GM12892 (cell line): Measurements from ENCODE around the gene LYVE1.

ENCODE experiments used
- DNase-seq: peaks from one replicate; pipeline ENCODE4 v3.0.0; 2011; ENCODE audit not compliant: insufficient read length
- FAIRE-seq: peaks from 2 replicates; lab custom pipeline; 2011; peaks lifted over from hg19 to GRCh38; lab: Jason Lieb, UNC
- POLR2A ChIP-seq: IDR thresholded peaks from 2 replicates; pipeline ENCODE4 v1.6.1; 2011; ENCODE audit warnings: low read depth, low read length, control low read depth
- POLR2AphosphoS5 ChIP-seq: IDR thresholded peaks from 2 replicates; pipeline ENCODE4 v1.6.1; 2011; ENCODE audit warnings: low read depth, low read length, control low read depth
- TAF1 ChIP-seq: IDR thresholded peaks from 2 replicates; pipeline ENCODE4 v1.6.1; 2011; ENCODE audit warnings: low read depth, mild to moderate bottlenecking, control low read depth, low read length, borderline replicate concordance

LYVE1 gene

DNA sequence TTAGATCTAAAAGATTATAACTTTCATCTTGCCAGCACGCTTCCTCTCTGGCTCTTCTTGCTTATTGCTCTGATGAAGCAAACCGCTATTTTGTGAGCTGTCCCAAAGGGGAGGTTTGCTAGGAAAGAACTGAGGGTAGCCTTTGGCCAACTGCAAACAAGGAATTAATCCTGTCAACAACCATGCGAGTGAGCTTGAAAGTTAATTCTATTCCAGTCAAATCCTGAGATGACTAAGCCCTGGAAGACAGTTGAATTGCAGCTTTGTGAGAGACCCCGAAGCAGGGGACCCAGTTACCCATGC lies 17.2 kb downstream of the LYVE1 start:
- TF ChIP-seq POLR2A (no peak), POLR2AphosphoS5 (no peak), TAF1 (no peak)
- DNase-seq (no peak), FAIRE-seq (peak; percentile 62)

DNA sequence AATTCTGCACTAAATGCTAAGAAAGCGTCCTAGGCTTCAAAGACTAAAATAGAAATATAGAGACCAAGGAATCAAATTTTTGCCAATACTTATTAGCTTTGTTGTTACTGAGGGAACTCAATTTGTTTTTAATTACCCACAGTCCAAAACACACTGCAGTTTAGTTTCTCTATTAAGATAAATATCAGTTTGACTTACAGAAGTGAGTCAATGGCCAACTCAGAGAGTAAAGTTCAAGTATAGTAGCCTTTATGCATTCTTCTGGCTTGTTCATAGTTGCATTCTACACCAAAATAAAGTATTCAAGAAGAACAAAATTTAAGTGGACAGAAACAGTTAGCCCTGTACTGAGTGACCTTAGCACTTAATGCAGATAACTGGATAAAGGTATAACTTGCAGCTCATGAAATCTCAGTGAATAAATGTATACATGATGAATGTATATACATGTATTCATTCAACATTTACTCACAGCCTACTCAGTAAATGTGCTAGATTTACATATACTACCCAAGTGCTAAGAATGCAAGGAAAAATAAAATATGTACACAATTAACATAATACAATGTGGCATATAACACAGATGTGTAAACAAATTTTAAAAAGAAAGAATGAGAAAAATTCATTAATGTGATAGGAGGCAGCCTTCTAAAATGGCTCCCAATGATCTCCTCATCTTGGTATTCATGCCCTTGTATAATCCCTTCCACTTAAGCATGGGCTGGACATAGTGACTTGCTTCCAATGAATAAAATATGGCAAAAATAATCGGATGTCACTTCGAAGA lies 17.8 kb downstream of the LYVE1 start:
- DNase-seq = no peak
- TF ChIP-seq POLR2AphosphoS5 (no peak), TAF1 (no peak), POLR2A (no peak)
- peak; percentile 24 for FAIRE-seq

DNA sequence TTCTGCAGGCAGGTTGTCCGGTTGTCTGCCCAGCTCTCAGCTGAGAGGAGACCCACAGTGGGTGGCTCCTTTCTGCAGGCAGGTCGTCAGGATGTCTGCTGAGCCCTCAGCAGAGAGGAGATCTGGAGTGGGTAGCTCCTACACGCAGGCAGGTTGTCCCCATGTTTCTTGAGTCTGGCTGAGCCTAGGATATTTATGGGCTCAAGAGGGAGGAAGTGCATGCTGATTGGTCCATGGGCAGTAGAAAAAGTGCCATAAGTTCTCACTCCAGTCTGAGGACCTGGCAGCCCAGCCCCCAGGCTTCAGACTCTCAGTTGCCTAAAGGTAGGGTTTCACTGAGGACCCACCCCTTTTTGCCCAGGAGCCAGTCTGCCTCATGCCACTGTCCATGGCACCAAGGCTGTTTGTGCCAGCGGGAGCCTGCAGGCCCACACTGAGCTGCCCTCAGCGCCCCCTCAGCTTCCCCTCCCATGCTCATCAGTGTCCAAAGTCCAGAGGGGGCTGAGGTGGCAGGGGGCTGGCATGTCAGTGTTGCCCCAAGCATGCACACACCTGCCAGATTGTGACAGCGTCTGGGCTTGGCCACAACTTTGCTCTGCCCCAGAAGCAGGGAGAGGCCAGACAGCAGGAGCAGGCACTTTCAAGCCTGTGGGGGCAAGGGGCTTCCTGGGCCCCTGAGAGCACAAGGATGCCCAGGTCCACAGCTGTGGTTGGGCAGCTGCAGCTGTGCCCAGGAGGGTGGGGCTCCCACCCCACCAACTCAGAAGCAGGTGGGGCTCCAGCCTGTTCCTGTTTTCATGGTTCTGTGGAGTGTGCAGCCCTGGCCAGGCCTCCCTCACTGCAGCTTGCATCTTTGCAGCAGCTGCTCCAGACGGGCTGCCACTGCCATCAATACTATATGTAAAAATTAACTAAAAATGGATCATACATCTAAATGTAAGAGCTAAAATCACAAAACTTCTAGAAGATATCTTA lies 23.7 kb downstream of the LYVE1 start:
- TF ChIP-seq TAF1 = no peak
- no peak for FAIRE-seq

DNA sequence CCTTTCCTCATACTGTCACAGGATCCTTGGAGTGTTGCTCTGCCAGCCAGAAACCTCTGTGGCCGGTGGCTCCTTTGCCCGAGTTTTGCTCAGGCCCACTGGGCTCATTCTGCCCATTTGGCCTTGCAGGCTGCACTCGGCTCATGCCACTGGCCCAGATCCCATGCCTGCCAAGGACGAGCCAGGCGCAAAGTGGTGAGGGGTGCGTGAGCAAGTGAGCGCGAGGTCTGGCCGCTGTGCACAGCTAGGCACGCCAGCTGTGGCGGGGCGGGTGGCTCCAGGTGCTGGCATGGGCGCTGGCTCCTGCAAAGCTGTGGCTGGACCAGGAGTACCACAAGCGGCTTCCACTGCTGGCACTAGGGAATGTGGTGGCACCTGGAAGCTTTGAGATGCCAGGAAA lies 24.7 kb downstream of the LYVE1 start:
- DNase-seq (no peak), FAIRE-seq (no peak)
- TF ChIP-seq POLR2A (no peak), TAF1 (no peak), POLR2AphosphoS5 (no peak)

More for the DNA sequence above, 23.7 kb downstream of the LYVE1 start:
- no peak for DNase-seq

DNA sequence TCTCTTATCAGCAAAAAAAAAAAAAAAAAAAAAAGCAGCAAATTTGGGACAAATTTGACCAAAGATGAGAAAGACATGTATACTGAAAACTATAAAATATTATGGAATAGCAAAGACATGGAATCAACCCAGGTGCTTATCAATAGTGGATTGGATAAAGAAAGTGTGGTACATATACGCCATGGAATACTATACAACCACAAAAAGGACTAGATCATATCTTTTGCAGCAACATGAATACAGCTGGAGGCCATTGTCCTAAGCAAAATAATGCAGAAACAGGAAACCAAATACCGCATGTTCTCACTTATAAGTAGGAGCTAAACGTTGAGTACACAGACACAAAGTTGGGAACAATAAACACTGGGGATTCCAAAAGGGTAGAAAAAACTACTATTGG lies 25.7 kb downstream of the LYVE1 start:
- TF ChIP-seq POLR2A = no peak
- no peak for TF ChIP-seq TAF1
- TF ChIP-seq POLR2AphosphoS5 = no peak
- FAIRE-seq (no peak), DNase-seq (no peak)

DNA sequence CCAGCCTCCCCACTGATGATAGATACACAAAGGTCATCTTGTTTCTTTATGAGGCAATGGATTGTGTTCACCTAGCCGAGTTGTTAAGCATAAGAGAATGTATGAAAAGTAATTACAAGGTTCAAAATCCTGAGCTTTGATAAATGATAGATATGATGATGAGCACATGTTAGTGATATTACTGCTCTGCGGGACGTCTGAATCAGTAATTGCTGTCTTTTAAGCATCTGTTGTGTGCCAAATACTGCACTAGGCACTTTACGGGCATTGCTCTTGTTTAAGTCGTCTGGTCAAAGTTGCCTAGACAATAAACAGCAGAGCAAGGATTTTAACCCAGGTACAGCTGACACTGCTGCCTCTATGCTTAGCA lies 26.9 kb downstream of the LYVE1 start:
- DNase-seq (no peak), FAIRE-seq (no peak)
- TF ChIP-seq TAF1 (no peak), POLR2AphosphoS5 (no peak), POLR2A (no peak)

DNA sequence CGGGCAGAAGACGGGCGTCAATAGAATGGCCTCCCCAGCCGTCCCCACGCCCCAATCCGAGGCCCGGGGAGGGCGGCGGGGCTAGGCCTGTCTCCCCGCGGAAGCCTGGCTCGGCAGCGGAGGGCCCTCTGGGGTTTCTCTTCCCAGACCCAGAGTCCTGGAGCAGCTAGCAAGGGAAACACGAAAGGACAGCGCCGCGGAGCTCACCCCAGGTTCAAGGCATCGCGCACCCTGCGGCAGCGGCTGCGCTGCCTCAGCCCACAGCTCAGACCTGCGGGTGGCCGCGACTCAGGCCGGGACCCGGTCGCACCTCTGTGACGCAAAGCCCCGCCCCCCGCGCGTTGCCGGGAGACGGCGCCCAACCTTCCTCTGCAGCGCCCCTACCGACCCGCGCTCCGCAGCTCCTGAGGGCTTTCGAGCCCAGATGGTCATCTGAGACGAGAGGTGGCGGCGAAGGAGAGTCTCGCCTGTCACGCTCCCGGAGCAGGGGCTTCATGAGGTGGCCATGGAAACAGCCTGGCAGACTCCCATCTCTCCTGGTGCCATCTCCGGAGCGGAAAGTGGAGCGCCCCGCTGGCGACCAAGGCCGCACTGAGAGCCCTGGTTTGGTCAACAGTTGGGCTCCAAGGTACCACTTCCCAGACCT lies 27.4 kb downstream of the LYVE1 start, which contains the start of gene RNF141:
TSS of gene RNF141 (minus strand) at position 273 of the 646 bp plus-strand sequence. CDS start 7,029 bp downstream, outside the sequence.
- FAIRE-seq = peak; percentile 100
- peak; percentile 90 for DNase-seq
- TF ChIP-seq TAF1 (peak; percentile 62; the same call in 1 of the 2 replicates), POLR2A (peak; percentile 94), POLR2AphosphoS5 (peak; percentile 90)

DNA sequence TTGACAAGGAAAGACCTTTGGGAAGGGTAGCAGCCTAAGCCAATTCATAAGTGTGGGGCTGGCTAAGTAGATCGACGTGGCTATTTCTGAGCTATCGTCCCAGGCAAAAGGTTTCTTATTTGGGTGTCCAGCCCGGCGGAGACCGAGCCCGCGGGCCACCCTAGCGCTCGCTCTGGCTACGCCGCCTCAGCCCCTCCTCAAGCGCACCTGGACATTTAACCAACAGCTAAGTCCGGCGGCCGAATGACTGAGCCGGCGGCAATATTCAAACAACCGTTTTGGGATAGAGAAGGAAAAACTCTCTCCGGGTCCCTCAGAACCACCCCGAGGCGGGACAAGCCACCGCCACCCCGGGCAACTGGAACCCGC lies 27.9 kb downstream of the LYVE1 start:
- no peak for FAIRE-seq
- no peak for TF ChIP-seq POLR2AphosphoS5
- no peak for TF ChIP-seq POLR2A
- no peak for DNase-seq

DNA sequence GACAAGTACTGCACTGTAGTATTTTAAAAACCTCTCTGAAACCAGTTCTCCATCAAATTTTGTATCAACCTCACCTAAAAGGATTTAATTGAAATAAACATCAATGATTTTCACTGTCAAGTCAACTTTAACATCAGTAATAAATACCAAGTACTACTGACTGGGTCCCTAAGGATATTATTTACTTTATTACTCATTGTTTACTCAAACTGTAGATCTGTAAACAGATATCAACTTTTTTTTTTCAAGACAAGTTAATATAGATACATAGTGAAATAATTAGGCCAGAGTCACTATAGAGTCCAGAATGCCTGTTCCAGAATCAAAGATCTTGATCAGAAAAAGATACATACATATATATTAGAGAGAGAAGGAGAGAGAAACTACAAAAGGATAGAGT lies 29.1 kb downstream of the LYVE1 start:
- DNase-seq (no peak), FAIRE-seq (no peak)
- TF ChIP-seq POLR2AphosphoS5 = no peak
- TF ChIP-seq POLR2A = no peak
- no peak for TF ChIP-seq TAF1

DNA sequence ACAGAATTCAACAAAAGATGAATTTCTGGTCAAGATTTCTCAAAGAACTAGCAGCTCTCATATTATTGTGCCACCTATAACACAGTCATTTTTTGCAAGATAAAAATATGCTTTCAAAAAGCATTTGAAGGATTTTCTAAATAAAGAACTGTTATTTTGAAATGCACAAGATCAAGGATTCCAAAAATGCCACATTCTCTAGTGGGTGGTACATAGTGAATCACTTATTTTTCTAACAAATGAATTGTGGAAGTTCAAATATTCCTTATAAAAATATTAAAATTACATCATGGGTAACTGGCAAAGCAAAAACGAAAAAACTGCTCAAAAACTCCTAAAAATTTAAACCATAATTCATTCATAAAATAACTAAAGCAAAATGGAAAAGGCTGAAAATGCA lies 29.5 kb downstream of the LYVE1 start:
- no peak for FAIRE-seq
- no peak for TF ChIP-seq TAF1
- no peak for TF ChIP-seq POLR2A
- TF ChIP-seq POLR2AphosphoS5 = no peak
- DNase-seq = no peak

DNA sequence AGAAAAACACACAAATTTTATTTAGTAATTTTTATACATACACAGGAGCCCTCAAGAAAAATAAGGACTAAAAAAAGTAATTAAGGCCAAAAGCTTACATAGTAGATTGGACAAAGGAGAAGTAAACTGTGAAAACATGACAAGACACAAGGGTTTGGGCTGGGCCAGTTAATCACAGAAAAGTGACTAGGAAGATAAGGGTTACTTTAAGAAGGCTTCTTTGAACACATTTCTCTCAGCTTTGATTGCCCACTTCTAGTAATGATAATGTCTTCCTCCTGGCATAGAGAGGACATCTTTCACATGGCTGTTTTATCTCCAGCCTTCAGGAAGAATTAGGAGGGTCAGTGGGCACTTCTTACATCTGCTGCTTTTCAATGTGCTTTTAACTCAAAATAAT lies 30.9 kb downstream of the LYVE1 start:
- FAIRE-seq (peak; percentile 67), DNase-seq (no peak)
- TF ChIP-seq TAF1 (no peak), POLR2AphosphoS5 (no peak), POLR2A (no peak)

DNA sequence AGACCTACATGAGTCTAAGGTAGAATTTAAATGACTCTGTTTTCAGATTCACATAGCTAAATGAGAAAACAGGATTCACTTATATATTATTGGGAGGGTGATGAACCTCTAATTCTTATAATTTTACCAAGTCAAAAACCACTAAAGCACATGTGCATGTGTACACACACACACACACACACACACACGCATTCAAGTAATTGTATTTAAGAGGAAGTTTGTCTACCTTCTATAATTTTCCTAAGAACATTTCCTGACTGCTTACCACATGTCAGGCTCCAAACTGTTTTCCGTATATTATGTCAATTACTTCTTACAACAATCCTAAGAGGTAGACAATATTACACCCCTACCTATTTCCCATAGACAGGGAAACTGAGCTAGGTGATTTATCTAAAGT lies 34.1 kb downstream of the LYVE1 start:
- DNase-seq = no peak
- no peak for FAIRE-seq
- TF ChIP-seq TAF1 (no peak), POLR2AphosphoS5 (no peak), POLR2A (no peak)
